Endodermal cell (in vitro differentiated cells): Measurements from ENCODE around the gene PSENEN. TPM values are rescaled to one million over a fixed set of nuclear protein-coding genes. Genes with fewer than 3 reads are reported as not detected.
A peak's percentile ranks its signal among the peaks of the same experiment; 100 is the strongest.

Experiments
- DNase-seq: peaks from one replicate; pipeline ENCODE4 v3.0.0-alpha.2; 2017
- H3K27ac ChIP-seq: 2 replicates; pipeline ENCODE4 v1.5.1; 2013; ENCODE audit warnings: mild to moderate bottlenecking, low read depth, low read length, moderate library complexity
- H3K27me3 ChIP-seq: 2 replicates; pipeline ENCODE4 v1.6.1; 2013; ENCODE audit warnings: mild to moderate bottlenecking, low read length, moderate library complexity; ENCODE audit not compliant: insufficient read depth, control insufficient read depth, poor library complexity, severe bottlenecking
- H3K36me3 ChIP-seq: 2 replicates; pipeline ENCODE4 v1.7.0; 2013; ENCODE audit warnings: mild to moderate bottlenecking, low read length, moderate library complexity; ENCODE audit not compliant: control insufficient read depth, insufficient read depth
- H3K4me1 ChIP-seq: one replicate; pipeline ENCODE4 v1.7.0; 2013; ENCODE audit warnings: low read length; ENCODE audit not compliant: control insufficient read depth, insufficient read depth
- H3K4me3 ChIP-seq: 2 replicates; pipeline ENCODE4 v1.5.1; 2013; ENCODE audit warnings: mild to moderate bottlenecking, low read length, moderate library complexity
- H3K9ac ChIP-seq: 2 replicates; pipeline ENCODE4 v1.6.1; 2013; ENCODE audit warnings: mild to moderate bottlenecking, low read length, moderate library complexity; ENCODE audit not compliant: poor library complexity, severe bottlenecking; ENCODE audit errors: extremely low read depth
- H3K9me3 ChIP-seq: 2 replicates; pipeline ENCODE4 v1.6.1; 2013; ENCODE audit warnings: mild to moderate bottlenecking, low read length, moderate library complexity; ENCODE audit not compliant: control insufficient read depth
- H3K27ac Mint-ChIP-seq: 2 replicates; pipeline ENCODE4 v1.8.0; 2020; ENCODE audit warnings: mixed read lengths
- H3K27me3 Mint-ChIP-seq: 2 replicates; pipeline ENCODE4 v1.8.0; 2021; ENCODE audit warnings: mild to moderate bottlenecking, mixed read lengths; ENCODE audit not compliant: insufficient read depth
- H3K36me3 Mint-ChIP-seq: 2 replicates; pipeline ENCODE4 v1.8.0; 2020; ENCODE audit warnings: low read depth, mixed read lengths
- H3K4me1 Mint-ChIP-seq: 2 replicates; pipeline ENCODE4 v1.8.0; 2020; ENCODE audit warnings: mixed read lengths
- H3K4me3 Mint-ChIP-seq: 2 replicates; pipeline ENCODE4 v1.8.0; 2020; ENCODE audit warnings: mild to moderate bottlenecking, moderate library complexity, mixed read lengths
- H3K9me3 Mint-ChIP-seq: 2 replicates; pipeline ENCODE4 v1.8.0; 2020; ENCODE audit warnings: mild to moderate bottlenecking, mixed read lengths
- CTCF ChIP-seq: fragments of 200-600 bp; sonication (generic); conservative IDR thresholded peaks from 2 replicates; pipeline ENCODE4 v1.5.0; 2021; ENCODE audit warnings: antibody characterized with exemption, mild to moderate bottlenecking
- WGBS, 2 experiments: methylation state at CpG; one replicate each; pipeline versions ENCODE4 v1.1.5 to v1.1.7; 2013; ENCODE audit warnings: missing lambda C conversion rate in 2 of 2, mixed read lengths in 1 of 2; ENCODE audit not compliant: insufficient coverage in 1 of 2, insufficient read length in 1 of 2; 5-methylcytosine and 5-hydroxymethylcytosine counted together
- total RNA-seq, 2 donors: library from RNA; stranded (reverse); fragmentation: NEBNext Ultra II Directional in 1 of 2; extraction: Animal tissue kit (Norgen Biotek cat#: 25700) in 1 of 2; gene quantifications; 2 replicates in 1 of 2; 3 replicates in 1 of 2; pipeline ENCODE4 v1.2.1, GENCODE V29; 2021

PSENEN gene
- total RNA-seq, 2 donors from 2014 or later: 101 to 109 TPM

DNA sequence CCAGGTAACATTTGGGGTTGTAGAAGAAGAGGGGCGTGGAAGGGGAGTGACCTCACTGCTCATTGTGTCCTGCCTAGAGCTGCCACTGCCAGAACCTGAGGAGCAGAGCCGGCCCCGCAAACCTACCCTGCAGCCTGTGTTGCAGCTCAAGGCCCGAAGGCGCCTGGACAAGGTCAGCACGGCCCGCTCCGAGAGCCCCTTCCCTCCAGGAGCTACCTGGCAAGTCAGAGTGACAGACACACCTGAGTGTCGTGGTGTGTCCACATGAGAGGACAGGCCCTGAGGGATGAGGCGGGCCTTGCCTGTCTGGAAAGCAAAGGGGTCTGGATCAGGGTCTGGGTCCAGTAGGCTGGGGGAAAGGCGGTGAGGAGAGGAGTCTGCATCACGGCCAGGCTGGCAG, 20.9 kb upstream of the PSENEN start:
- Mint-ChIP-seq H3K4me1 (no peaks in the 10 kb centered on the region), H3K36me3 (peaks cover 79% of the 10 kb centered on the region), H3K4me3 (no peak overlapping the region), H3K9me3 (no peaks in the 10 kb centered on the region), H3K27ac (peak overlapping the region; percentile 19), H3K27me3 (no peaks in the 10 kb centered on the region)
- H3K36me3 ChIP-seq: peaks cover 68% of the 10 kb centered on the region
- no peak for DNase-seq
- no peaks in the 10 kb centered on the region for H3K9me3 ChIP-seq
- H3K9ac ChIP-seq: no peak overlapping the region
- no peak overlapping the region for H3K4me3 ChIP-seq
- peaks cover under 1% of the 10 kb centered on the region for H3K4me1 ChIP-seq
- 95 to 98% methylated on average over 10 to 12 of the region's 12 CpGs for WGBS, 2 experiments
- H3K27me3 ChIP-seq: no peaks in the 10 kb centered on the region
- no peak for TF ChIP-seq CTCF
- H3K27ac ChIP-seq: no peak overlapping the region

DNA sequence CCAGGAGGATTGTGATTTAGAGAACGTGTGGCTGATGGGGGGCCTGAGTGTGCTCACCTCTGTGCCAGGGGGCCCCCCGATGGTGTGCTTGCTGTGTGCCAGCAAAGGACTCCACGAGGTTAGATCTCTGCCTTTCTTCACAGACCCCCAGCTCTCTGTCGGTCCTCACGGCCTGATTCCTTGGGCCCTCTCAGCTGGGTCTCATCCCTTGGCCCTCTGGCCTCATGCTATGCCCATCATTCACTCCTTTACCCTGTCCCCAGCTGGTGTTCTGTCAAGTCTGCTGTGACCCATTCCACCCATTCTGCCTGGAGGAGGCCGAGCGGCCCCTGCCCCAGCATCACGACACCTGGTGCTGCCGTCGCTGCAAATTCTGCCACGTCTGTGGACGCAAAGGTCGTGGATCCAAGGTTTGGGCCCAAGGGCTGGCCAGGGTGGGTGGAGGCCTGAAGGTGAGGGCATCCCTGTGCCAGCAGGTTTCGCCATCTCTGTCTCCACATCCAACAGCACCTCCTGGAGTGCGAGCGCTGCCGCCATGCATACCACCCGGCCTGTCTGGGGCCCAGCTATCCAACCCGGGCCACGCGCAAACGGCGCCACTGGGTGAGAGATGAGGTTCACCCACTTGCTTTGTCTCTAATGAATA, 20.1 kb upstream of the PSENEN start:
- H3K36me3 ChIP-seq: peaks cover 76% of the 10 kb centered on the region

DNA sequence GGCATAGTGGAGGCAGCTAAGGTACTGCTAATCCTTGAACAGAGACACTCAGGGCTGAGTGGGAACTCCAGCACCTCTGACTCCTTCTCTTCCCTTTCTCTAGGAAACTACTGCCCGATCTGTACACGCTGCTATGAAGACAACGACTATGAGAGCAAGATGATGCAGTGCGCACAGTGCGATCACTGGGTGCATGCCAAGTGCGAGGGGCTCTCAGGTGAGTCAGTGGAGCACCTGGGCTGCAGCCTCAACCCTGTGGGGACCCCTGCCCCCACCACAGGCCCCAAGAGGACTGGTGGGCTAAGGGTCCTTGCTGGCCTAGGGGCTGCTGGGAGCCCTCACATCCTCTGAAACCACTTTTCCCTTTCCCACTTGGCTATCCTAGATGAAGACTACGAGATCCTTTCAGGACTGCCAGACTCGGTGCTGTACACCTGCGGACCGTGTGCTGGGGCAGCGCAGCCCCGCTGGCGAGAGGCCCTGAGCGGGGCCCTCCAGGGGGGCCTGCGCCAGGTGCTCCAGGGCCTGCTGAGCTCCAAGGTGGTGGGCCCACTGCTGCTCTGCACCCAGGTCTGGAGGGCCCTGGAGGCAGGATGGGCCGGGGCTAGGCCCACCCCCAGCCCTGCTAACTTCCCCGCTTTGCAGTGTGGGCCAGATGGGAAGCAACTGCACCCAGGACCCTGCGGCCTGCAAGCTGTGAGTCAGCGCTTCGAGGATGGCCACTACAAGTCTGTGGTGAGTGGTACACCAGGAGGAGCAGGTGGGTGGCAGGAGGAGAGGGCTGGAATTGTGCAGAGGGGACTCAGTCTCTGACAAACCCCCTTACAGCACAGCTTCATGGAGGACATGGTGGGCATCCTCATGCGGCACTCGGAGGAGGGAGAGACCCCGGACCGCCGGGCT, 18.1 kb upstream of the PSENEN start:
- peaks cover 80% of the 10 kb centered on the region for H3K36me3 ChIP-seq
- no peak overlapping the region for H3K27ac ChIP-seq
- no peaks in the 10 kb centered on the region for H3K27me3 ChIP-seq
- no peak overlapping the region for H3K9ac ChIP-seq
- no peak for DNase-seq
- Mint-ChIP-seq H3K27me3 (no peaks in the 10 kb centered on the region), H3K4me1 (no peaks in the 10 kb centered on the region), H3K4me3 (no peak overlapping the region), H3K36me3 (peaks cover 84% of the 10 kb centered on the region), H3K9me3 (no peaks in the 10 kb centered on the region), H3K27ac (no peak overlapping the region)
- H3K9me3 ChIP-seq: no peaks in the 10 kb centered on the region
- H3K4me3 ChIP-seq: no peak overlapping the region
- WGBS, 2 experiments: 95 to 98% methylated on average over 14 to 25 of the region's 25 CpGs
- H3K4me1 ChIP-seq: no peaks in the 10 kb centered on the region
- no peak for TF ChIP-seq CTCF

More for the DNA sequence above, 20.1 kb upstream of the PSENEN start:
- Mint-ChIP-seq H3K9me3 (no peaks in the 10 kb centered on the region), H3K4me3 (no peak overlapping the region), H3K4me1 (no peaks in the 10 kb centered on the region), H3K27ac (no peak overlapping the region), H3K36me3 (peaks cover 83% of the 10 kb centered on the region), H3K27me3 (no peaks in the 10 kb centered on the region)
- 96 to 99% methylated on average over 16 to 23 of the region's 23 CpGs for WGBS, 2 experiments
- Histone ChIP-seq H3K4me1 (no peaks in the 10 kb centered on the region), H3K9ac (no peak overlapping the region), H3K9me3 (no peaks in the 10 kb centered on the region), H3K4me3 (no peak overlapping the region), H3K27me3 (no peaks in the 10 kb centered on the region), H3K27ac (no peak overlapping the region)
- DNase-seq: no peak
- TF ChIP-seq CTCF: no peak
